ENCODE data around the gene C10orf67.

GRCh38 chr10:23201837-23202236 is 142.8 kb downstream of the C10orf67 start:
- TF ChIP-seq SNAI2 (CRISPR knock-in tag; IDR thresholded peaks at IDR 0.05) (no peak), ISL1 (CRISPR knock-in tag; IDR thresholded peaks at IDR 0.05) (no peak), PATZ1 (CRISPR knock-in tag; IDR thresholded peaks at IDR 0.05; ENCODE audit: borderline replicate concordance) (no peak), BACH2 (CRISPR knock-in tag; IDR thresholded peaks at IDR 0.05; ENCODE audit: borderline replicate concordance) (no peak), ZNF565 (CRISPR knock-in tag; conservative IDR thresholded peaks at IDR 0.05; ENCODE audit: low read depth) (no peak), CREB5 (CRISPR knock-in tag; IDR thresholded peaks at IDR 0.05; ENCODE audit: low read depth) (no peak), ZC3H10 (CRISPR knock-in tag; IDR thresholded peaks at IDR 0.05) (no peak), ZFP3 (CRISPR knock-in tag; IDR thresholded peaks at IDR 0.05) (no peak), RARB (CRISPR knock-in tag; IDR thresholded peaks at IDR 0.05) (no peak), ZNF8 (CRISPR knock-in tag; IDR thresholded peaks at IDR 0.05) (no peak), ZNF70 (CRISPR knock-in tag; IDR thresholded peaks at IDR 0.05) (no peak), TOX (CRISPR knock-in tag; IDR thresholded peaks at IDR 0.05; ENCODE audit: borderline replicate concordance) (no peak)
